ENCODE data around the gene OR10H4.
"Not testable (repeated sequence)": the region's sequence is repeated elsewhere in the genome, so short reads cannot be mapped to it uniquely, and the experiment has no call there.

OR10H4 gene

GRCh38 chr19:15937771-15938170, 11.0 kb upstream of the OR10H4 start:
- DNase-seq (ENCODE audit: low read depth in 2 of 2) = no peak

- DNase-seq (ENCODE audit: low read depth in 2 of 2) = no peak
These were observed 4.4 kb upstream of the OR10H4 start for GRCh38 chr19:15944401-15944800.

- DNase-seq (ENCODE audit: low read depth in 2 of 2) = no peak
These were observed 3.5 kb upstream of the OR10H4 start for GRCh38 chr19:15945301-15945700.

GRCh38 chr19:15954820-15955219, 6.0 kb downstream of the OR10H4 start:
- DNase-seq (ENCODE audit: low read depth in 2 of 2) = no peak

- no peak for DNase-seq (ENCODE audit: low read depth in 2 of 2)
These were observed 13.5 kb downstream of the OR10H4 start for GRCh38 chr19:15962319-15962718.

- DNase-seq (ENCODE audit: low read depth in 2 of 2) = no peak
These were observed 15.4 kb downstream of the OR10H4 start for GRCh38 chr19:15964231-15964630.

GRCh38 chr19:15971224-15971780, 22.5 kb downstream of the OR10H4 start:
- DNase-seq (ENCODE audit: low read depth in 2 of 2) = no peak

GRCh38 chr19:15972043-15972442, 23.2 kb downstream of the OR10H4 start:
- DNase-seq (ENCODE audit: low read depth in 2 of 2) = not testable (repeated sequence)

- no peak for DNase-seq (ENCODE audit: low read depth in 2 of 2)
These were observed 26.0 kb downstream of the OR10H4 start for GRCh38 chr19:15974856-15975255.

GRCh38 chr19:15976836-15977689, 28.3 kb downstream of the OR10H4 start:
- no peak for DNase-seq (ENCODE audit: low read depth in 2 of 2)

GRCh38 chr19:15977690-15978089, 28.9 kb downstream of the OR10H4 start:
- no peak for DNase-seq (ENCODE audit: low read depth in 2 of 2)

- DNase-seq (ENCODE audit: low read depth in 2 of 2) = no peak
These were observed 30.5 kb downstream of the OR10H4 start for GRCh38 chr19:15979293-15979692.

GRCh38 chr19:15985831-15986230, 37.0 kb downstream of the OR10H4 start:
- not testable (repeated sequence) for DNase-seq (ENCODE audit: low read depth in 2 of 2)

- DNase-seq (ENCODE audit: low read depth in 2 of 2) = no peak
These were observed 37.9 kb downstream of the OR10H4 start for GRCh38 chr19:15986701-15987100.

GRCh38 chr19:15989889-15990288, 41.1 kb downstream of the OR10H4 start:
- no peak for DNase-seq (ENCODE audit: low read depth in 2 of 2)

- no peak for DNase-seq (ENCODE audit: low read depth in 2 of 2)
These were observed 42.8 kb downstream of the OR10H4 start for GRCh38 chr19:15991602-15992001.

GRCh38 chr19:15992014-15992413, 43.2 kb downstream of the OR10H4 start:
- DNase-seq (ENCODE audit: low read depth in 2 of 2) = no peak

GRCh38 chr19:15995536-15995935, 46.7 kb downstream of the OR10H4 start:
- no peak for DNase-seq (ENCODE audit: low read depth in 2 of 2)

- no peak for DNase-seq (ENCODE audit: low read depth in 2 of 2)
These were observed 49.4 kb downstream of the OR10H4 start for GRCh38 chr19:15998166-15998565.
